GM23338 (cell line): ENCODE measurements around the gene NKX2-3. TPM values are rescaled to one million over a fixed set of nuclear protein-coding genes. Genes with fewer than 3 reads are reported as not detected.

ENCODE experiments used
- ATAC-seq: fragments of 200-7000 bp; cut with Tn5 transposase; 3 replicates; pipeline ENCODE4 v1.9.1; 2020
- DNase-seq: peaks from one replicate; pipeline ENCODE4 v3.0.0-alpha.2; 2015; ENCODE audit warnings: low spot score
- H2AFZ ChIP-seq: fragments of 200-600 bp; sonication (generic); 2 replicates; pipeline ENCODE4 v1.8.0; 2016; ENCODE audit warnings: antibody characterized with exemption, mild to moderate bottlenecking, moderate library complexity
- H3F3A ChIP-seq: fragments of 200-600 bp; sonication (generic); replicated peaks from 2 replicates; pipeline ENCODE4 v1.8.0; 2017; ENCODE audit warnings: antibody characterized with exemption, mixed run types, low read depth
- H3K27ac ChIP-seq: fragments of 200-600 bp; sonication (generic); 2 replicates; pipeline ENCODE4 v1.6.1; 2016; ENCODE audit warnings: low read depth
- H3K27me3 ChIP-seq: fragments of 200-600 bp; sonication (generic); 2 replicates; pipeline ENCODE4 v1.8.0; 2016; ENCODE audit warnings: mild to moderate bottlenecking, mixed run types, moderate library complexity; ENCODE audit not compliant: insufficient read depth
- H3K36me3 ChIP-seq: fragments of 200-600 bp; sonication (generic); 2 replicates; pipeline ENCODE4 v1.8.0; 2016; ENCODE audit warnings: mild to moderate bottlenecking; ENCODE audit not compliant: insufficient read depth
- H3K4me1 ChIP-seq: fragments of 200-600 bp; sonication (generic); 2 replicates; pipeline ENCODE4 v1.8.0; 2016; ENCODE audit warnings: mild to moderate bottlenecking, moderate library complexity; ENCODE audit not compliant: insufficient read depth
- H3K4me2 ChIP-seq: fragments of 200-600 bp; sonication (generic); 2 replicates; pipeline ENCODE4 v1.7.1; 2017; ENCODE audit warnings: mixed run types
- H3K4me3 ChIP-seq: fragments of 200-600 bp; sonication (generic); 2 replicates; pipeline ENCODE4 v1.6.1; 2016; ENCODE audit warnings: mixed run types
- H3K79me2 ChIP-seq: fragments of 200-600 bp; sonication (generic); replicated peaks from 2 replicates; pipeline ENCODE4 v1.8.0; 2017; ENCODE audit warnings: mild to moderate bottlenecking; ENCODE audit not compliant: insufficient read depth
- H3K9me2 ChIP-seq: fragments of 200-600 bp; sonication (generic); 2 replicates; pipeline ENCODE4 v1.8.0; 2017; ENCODE audit not compliant: insufficient read depth
- H4K20me1 ChIP-seq: fragments of 200-600 bp; sonication (generic); replicated peaks from 2 replicates; pipeline ENCODE4 v1.8.0; 2017; ENCODE audit warnings: mild to moderate bottlenecking; ENCODE audit not compliant: insufficient read depth
- H3K27ac Mint-ChIP-seq: 2 replicates; pipeline ENCODE4 v1.8.0; 2020; ENCODE audit warnings: inconsistent platforms, mild to moderate bottlenecking, moderate library complexity, mixed read lengths
- H3K27me3 Mint-ChIP-seq: 3 replicates; pipeline ENCODE4 v1.8.0; 2022; ENCODE audit warnings: low read depth, mild to moderate bottlenecking, moderate library complexity, mixed read lengths, inconsistent platforms; ENCODE audit not compliant: insufficient read depth, poor library complexity
- H3K36me3 Mint-ChIP-seq: 3 replicates; pipeline ENCODE4 v1.8.0; 2021; ENCODE audit warnings: low read depth, mild to moderate bottlenecking, inconsistent platforms, moderate library complexity, mixed read lengths
- H3K4me1 Mint-ChIP-seq: 3 replicates; pipeline ENCODE4 v1.8.0; 2020; ENCODE audit warnings: mild to moderate bottlenecking, inconsistent platforms, mixed read lengths
- H3K4me3 Mint-ChIP-seq: 3 replicates; pipeline ENCODE4 v1.8.0; 2021; ENCODE audit warnings: moderate library complexity, mild to moderate bottlenecking, inconsistent platforms, mixed read lengths
- H3K9me3 Mint-ChIP-seq: 3 replicates; pipeline ENCODE4 v1.8.0; 2020; ENCODE audit warnings: moderate library complexity, mild to moderate bottlenecking, inconsistent platforms, mixed read lengths
- CREB1 ChIP-seq: fragments of 250-450 bp; sonication (Bioruptor Pico); IDR thresholded peaks from 2 replicates; pipeline ENCODE4 v1.5.0; 2020; ENCODE audit warnings: low read depth, mild to moderate bottlenecking, moderate library complexity
- ETS1 ChIP-seq: IDR thresholded peaks from 2 replicates; pipeline ENCODE4 v1.6.1; 2016; ENCODE audit warnings: antibody characterized with exemption
- EZH2 ChIP-seq: fragments of 200-600 bp; sonication (generic); IDR thresholded peaks from one replicate; pipeline ENCODE4 v1.8.0; 2017; ENCODE audit warnings: antibody characterized with exemption, mild to moderate bottlenecking, low read depth; ENCODE audit not compliant: unreplicated experiment
- EZH2phosphoT487 ChIP-seq: fragments of 200-600 bp; sonication (generic); IDR thresholded peaks from one replicate; pipeline ENCODE4 v1.8.1; 2018; ENCODE audit warnings: antibody characterized with exemption; ENCODE audit not compliant: unreplicated experiment
- JUNB ChIP-seq: IDR thresholded peaks from one replicate; pipeline ENCODE4 v1.6.1; 2016; ENCODE audit warnings: antibody characterized with exemption; ENCODE audit not compliant: unreplicated experiment
- NANOG ChIP-seq: IDR thresholded peaks from 2 replicates; pipeline ENCODE4 v1.6.1; 2016; ENCODE audit warnings: antibody characterized with exemption, borderline replicate concordance
- POLR2AphosphoS5 ChIP-seq: IDR thresholded peaks from 2 replicates; pipeline ENCODE4 v1.6.1; 2016; ENCODE audit warnings: antibody characterized with exemption, low read depth
- STAT1 ChIP-seq: IDR thresholded peaks from one replicate; pipeline ENCODE4 v1.6.1; 2016; ENCODE audit warnings: antibody characterized with exemption; ENCODE audit not compliant: unreplicated experiment
- ZNF114 ChIP-seq: fragments of 250-450 bp; sonication (Bioruptor Pico); IDR thresholded peaks from 2 replicates; pipeline ENCODE4 v1.5.0; 2020; ENCODE audit warnings: mild to moderate bottlenecking, moderate library complexity
- ZNF331 ChIP-seq: fragments of 250-450 bp; sonication (Bioruptor Pico); IDR thresholded peaks from 2 replicates; pipeline ENCODE4 v1.5.0; 2020; ENCODE audit warnings: low read depth, mild to moderate bottlenecking, moderate library complexity
- polyA plus RNA-seq: library from polyadenylated mRNA; unstranded; fragments of >200 nt; fragmentation: Nextera tagmentation; extraction: Ambion mirVana; gene quantifications from 2 replicates; pipeline ENCODE4 v1.2.1, GENCODE V29; 2016
- total RNA-seq: library from RNA; depleted of rRNA; stranded (reverse); fragments of >200 nt; shearing (Covaris generic); gene quantifications from 2 replicates; pipeline ENCODE4 v1.2.3, GENCODE V29; 2014
- TF ChIP-seq, protein P1 (sequence below): IDR thresholded peaks from one replicate; pipeline ENCODE4 v1.6.1; 2018; ENCODE audit warnings: antibody characterized with exemption; ENCODE audit not compliant: unreplicated experiment
- TF ChIP-seq, protein P2 (sequence below): fragments of 250-450 bp; sonication (Bioruptor Pico); IDR thresholded peaks from 2 replicates; pipeline ENCODE4 v1.5.0; 2020; ENCODE audit warnings: mild to moderate bottlenecking, moderate library complexity
- TF ChIP-seq, protein P3 (sequence below), 2 experiments: fragments of 200-600 bp in 1 of 2; sonication (generic) in 1 of 2; conservative IDR thresholded peaks; 2 replicates each; pipeline versions ENCODE4 v1.5.1 to v1.6.1; 2016 to 2017; ENCODE audit warnings: antibody characterized with exemption in 2 of 2, low read depth in 2 of 2, mild to moderate bottlenecking in 2 of 2, moderate library complexity in 1 of 2

NKX2-3 gene
- total and polyA plus RNA-seq, 2 experiments from 2014 or later: not detected

DNA sequence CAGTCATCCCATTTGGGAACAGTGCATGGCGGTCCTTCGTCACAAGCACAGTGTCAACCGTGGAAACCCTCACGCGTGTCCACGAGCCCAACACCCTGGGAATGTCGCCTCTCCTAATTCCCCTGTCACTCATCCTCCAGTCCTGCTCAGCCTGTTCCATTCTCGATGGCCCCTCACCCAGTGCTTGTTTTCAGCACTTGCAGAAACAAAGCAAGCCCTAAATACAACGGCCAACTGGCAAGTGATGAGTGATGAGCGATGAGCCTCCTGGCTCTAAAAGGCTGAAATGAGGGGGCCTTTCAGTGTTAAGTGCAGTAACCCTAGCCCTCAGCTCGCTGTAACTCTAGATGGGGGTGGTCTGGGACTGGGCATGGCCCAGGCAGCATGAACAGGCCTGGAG lies 22.6 kb downstream of the NKX2-3 start:
- H3K36me3 Mint-ChIP-seq: no peaks in the 10 kb centered on the region
- no peaks in the 10 kb centered on the region for H3F3A ChIP-seq
- H3K4me1 Mint-ChIP-seq: peaks cover 21% of the 10 kb centered on the region
- no peak overlapping the region for H3K4me3 Mint-ChIP-seq
- H3K27ac ChIP-seq: no peak overlapping the region
- H3K9me2 ChIP-seq: no peaks in the 10 kb centered on the region
- no peak overlapping the region for H3K4me3 ChIP-seq
- DNase-seq (no peak), ATAC-seq (peak; percentile 18; the same call in 2 of the 3 replicates)
- no peak overlapping the region; the same call in 1 of the 2 replicates for H3K27ac Mint-ChIP-seq
- no peaks in the 10 kb centered on the region for H3K36me3 ChIP-seq
- H3K4me2 ChIP-seq: no peak overlapping the region
- H3K27me3 ChIP-seq: peaks cover 14% of the 10 kb centered on the region
- H3K79me2 ChIP-seq: no peaks in the 10 kb centered on the region
- H4K20me1 ChIP-seq: no peaks in the 10 kb centered on the region
- no peak for TF ChIP-seq NANOG
- TF ChIP-seq POLR2AphosphoS5: no peak
- TF ChIP-seq EZH2phosphoT487: no peak
- TF ChIP-seq, protein P1, sequence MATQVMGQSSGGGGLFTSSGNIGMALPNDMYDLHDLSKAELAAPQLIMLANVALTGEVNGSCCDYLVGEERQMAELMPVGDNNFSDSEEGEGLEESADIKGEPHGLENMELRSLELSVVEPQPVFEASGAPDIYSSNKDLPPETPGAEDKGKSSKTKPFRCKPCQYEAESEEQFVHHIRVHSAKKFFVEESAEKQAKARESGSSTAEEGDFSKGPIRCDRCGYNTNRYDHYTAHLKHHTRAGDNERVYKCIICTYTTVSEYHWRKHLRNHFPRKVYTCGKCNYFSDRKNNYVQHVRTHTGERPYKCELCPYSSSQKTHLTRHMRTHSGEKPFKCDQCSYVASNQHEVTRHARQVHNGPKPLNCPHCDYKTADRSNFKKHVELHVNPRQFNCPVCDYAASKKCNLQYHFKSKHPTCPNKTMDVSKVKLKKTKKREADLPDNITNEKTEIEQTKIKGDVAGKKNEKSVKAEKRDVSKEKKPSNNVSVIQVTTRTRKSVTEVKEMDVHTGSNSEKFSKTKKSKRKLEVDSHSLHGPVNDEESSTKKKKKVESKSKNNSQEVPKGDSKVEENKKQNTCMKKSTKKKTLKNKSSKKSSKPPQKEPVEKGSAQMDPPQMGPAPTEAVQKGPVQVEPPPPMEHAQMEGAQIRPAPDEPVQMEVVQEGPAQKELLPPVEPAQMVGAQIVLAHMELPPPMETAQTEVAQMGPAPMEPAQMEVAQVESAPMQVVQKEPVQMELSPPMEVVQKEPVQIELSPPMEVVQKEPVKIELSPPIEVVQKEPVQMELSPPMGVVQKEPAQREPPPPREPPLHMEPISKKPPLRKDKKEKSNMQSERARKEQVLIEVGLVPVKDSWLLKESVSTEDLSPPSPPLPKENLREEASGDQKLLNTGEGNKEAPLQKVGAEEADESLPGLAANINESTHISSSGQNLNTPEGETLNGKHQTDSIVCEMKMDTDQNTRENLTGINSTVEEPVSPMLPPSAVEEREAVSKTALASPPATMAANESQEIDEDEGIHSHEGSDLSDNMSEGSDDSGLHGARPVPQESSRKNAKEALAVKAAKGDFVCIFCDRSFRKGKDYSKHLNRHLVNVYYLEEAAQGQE: no peak
- no peak for TF ChIP-seq JUNB
- no peak for TF ChIP-seq ZNF114 (CRISPR knock-in tag)
- TF ChIP-seq ETS1: no peak
- TF ChIP-seq ZNF331 (CRISPR knock-in tag): no peak
- TF ChIP-seq EZH2: no peak
- no peak for TF ChIP-seq STAT1
- TF ChIP-seq, protein P2, sequence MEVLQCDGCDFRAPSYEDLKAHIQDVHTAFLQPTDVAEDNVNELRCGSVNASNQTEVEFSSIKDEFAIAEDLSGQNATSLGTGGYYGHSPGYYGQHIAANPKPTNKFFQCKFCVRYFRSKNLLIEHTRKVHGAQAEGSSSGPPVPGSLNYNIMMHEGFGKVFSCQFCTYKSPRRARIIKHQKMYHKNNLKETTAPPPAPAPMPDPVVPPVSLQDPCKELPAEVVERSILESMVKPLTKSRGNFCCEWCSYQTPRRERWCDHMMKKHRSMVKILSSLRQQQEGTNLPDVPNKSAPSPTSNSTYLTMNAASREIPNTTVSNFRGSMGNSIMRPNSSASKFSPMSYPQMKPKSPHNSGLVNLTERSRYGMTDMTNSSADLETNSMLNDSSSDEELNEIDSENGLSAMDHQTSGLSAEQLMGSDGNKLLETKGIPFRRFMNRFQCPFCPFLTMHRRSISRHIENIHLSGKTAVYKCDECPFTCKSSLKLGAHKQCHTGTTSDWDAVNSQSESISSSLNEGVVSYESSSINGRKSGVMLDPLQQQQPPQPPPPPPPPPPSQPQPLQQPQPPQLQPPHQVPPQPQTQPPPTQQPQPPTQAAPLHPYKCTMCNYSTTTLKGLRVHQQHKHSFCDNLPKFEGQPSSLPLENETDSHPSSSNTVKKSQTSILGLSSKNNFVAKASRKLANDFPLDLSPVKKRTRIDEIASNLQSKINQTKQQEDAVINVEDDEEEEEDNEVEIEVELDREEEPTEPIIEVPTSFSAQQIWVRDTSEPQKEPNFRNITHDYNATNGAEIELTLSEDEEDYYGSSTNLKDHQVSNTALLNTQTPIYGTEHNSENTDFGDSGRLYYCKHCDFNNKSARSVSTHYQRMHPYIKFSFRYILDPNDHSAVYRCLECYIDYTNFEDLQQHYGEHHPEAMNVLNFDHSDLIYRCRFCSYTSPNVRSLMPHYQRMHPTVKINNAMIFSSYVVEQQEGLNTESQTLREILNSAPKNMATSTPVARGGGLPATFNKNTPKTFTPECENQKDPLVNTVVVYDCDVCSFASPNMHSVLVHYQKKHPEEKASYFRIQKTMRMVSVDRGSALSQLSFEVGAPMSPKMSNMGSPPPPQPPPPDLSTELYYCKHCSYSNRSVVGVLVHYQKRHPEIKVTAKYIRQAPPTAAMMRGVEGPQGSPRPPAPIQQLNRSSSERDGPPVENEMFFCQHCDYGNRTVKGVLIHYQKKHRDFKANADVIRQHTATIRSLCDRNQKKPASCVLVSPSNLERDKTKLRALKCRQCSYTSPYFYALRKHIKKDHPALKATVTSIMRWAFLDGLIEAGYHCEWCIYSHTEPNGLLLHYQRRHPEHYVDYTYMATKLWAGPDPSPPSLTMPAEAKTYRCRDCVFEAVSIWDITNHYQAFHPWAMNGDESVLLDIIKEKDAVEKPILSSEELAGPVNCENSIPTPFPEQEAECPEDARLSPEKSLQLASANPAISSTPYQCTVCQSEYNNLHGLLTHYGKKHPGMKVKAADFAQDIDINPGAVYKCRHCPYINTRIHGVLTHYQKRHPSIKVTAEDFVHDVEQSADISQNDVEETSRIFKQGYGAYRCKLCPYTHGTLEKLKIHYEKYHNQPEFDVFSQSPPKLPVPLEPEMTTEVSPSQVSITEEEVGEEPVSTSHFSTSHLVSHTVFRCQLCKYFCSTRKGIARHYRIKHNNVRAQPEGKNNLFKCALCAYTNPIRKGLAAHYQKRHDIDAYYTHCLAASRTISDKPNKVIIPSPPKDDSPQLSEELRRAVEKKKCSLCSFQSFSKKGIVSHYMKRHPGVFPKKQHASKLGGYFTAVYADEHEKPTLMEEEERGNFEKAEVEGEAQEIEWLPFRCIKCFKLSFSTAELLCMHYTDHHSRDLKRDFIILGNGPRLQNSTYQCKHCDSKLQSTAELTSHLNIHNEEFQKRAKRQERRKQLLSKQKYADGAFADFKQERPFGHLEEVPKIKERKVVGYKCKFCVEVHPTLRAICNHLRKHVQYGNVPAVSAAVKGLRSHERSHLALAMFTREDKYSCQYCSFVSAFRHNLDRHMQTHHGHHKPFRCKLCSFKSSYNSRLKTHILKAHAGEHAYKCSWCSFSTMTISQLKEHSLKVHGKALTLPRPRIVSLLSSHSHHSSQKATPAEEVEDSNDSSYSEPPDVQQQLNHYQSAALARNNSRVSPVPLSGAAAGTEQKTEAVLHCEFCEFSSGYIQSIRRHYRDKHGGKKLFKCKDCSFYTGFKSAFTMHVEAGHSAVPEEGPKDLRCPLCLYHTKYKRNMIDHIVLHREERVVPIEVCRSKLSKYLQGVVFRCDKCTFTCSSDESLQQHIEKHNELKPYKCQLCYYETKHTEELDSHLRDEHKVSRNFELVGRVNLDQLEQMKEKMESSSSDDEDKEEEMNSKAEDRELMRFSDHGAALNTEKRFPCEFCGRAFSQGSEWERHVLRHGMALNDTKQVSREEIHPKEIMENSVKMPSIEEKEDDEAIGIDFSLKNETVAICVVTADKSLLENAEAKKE (CRISPR knock-in tag): no peak
- TF ChIP-seq CREB1 (CRISPR knock-in tag): no peak
- TF ChIP-seq, protein P3, sequence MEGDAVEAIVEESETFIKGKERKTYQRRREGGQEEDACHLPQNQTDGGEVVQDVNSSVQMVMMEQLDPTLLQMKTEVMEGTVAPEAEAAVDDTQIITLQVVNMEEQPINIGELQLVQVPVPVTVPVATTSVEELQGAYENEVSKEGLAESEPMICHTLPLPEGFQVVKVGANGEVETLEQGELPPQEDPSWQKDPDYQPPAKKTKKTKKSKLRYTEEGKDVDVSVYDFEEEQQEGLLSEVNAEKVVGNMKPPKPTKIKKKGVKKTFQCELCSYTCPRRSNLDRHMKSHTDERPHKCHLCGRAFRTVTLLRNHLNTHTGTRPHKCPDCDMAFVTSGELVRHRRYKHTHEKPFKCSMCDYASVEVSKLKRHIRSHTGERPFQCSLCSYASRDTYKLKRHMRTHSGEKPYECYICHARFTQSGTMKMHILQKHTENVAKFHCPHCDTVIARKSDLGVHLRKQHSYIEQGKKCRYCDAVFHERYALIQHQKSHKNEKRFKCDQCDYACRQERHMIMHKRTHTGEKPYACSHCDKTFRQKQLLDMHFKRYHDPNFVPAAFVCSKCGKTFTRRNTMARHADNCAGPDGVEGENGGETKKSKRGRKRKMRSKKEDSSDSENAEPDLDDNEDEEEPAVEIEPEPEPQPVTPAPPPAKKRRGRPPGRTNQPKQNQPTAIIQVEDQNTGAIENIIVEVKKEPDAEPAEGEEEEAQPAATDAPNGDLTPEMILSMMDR (conservative IDR thresholded peaks at IDR 0.05; ENCODE audit: low read depth in 2 of 2): no peak
- H3K4me1 ChIP-seq: peaks cover 12% of the 10 kb centered on the region
- peak overlapping the region; percentile 72; the same call in 1 of the 2 replicates for H2AFZ ChIP-seq
- H3K9me3 Mint-ChIP-seq: no peaks in the 10 kb centered on the region
- H3K27me3 Mint-ChIP-seq: no peaks in the 10 kb centered on the region
